ENCODE measurements around the gene PAM. TPM values are rescaled to one million over a fixed set of nuclear protein-coding genes. Genes with fewer than 3 reads are reported as not detected.

PAM gene
- total and polyA plus RNA-seq, 2 donors from 2014 or later = 158 to 293 TPM

DNA sequence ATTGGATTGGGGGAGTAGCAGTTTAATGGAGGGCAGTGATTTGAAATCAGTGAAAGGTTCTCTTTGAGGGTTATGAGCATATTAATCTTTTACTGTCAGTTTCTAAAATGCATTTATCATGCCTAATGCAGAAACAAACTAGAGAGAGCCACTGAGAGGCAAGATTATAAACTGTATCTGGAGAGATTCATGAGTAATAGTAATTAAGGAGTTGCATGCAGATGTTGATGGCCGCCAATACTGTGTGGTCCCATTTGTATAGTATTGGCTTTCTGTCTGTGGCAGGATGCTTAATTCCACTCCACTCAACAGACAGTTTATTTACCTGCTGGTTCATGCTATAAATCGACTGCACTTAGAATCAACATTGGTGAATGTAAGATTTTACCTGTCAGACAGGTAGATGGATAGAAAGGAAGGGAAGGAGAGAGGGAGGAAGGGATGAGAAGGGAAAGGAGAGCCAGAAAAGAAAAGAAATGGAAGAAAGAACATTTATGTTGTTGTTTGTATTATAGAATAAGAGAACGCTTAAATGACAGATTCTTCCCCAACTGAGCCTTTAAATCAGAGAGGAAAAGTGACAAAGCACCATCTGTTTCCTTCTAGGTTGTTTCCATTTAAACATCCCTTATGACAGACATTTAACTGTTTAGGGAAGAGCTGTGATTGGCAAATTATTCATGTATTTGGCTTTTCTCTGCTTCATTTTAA is 146.5 kb downstream of the PAM start:
- Histone ChIP-seq H3K27ac (ENCODE audit: low read depth in 2 of 2, low read length in 2 of 2) (no peak overlapping the region), H3K9ac (ENCODE audit: low read length in 3 of 3) (no peak overlapping the region), H3K9me3 (ENCODE audit: control insufficient read depth in 2 of 3, insufficient read depth in 1 of 3, low read length in 3 of 3) (peaks cover 0 to 1% (median 0%) of the 10 kb centered on the region in 3 donors), H3K36me3 (ENCODE audit: control insufficient read depth in 2 of 3, insufficient read depth in 3 of 3, low read length in 3 of 3) (no peaks in the 10 kb centered on the region), H3K27me3 (ENCODE audit: control insufficient read depth, insufficient read depth, low read length) (no peaks in the 10 kb centered on the region), H3K4me1 (ENCODE audit: control insufficient read depth in 2 of 3, insufficient read depth in 2 of 3, low read depth in 1 of 3, low read length in 3 of 3) (no peaks in the 10 kb centered on the region), H3K4me3 (ENCODE audit: low read length in 3 of 3) (no peak overlapping the region)
- TF ChIP-seq, protein P1, sequence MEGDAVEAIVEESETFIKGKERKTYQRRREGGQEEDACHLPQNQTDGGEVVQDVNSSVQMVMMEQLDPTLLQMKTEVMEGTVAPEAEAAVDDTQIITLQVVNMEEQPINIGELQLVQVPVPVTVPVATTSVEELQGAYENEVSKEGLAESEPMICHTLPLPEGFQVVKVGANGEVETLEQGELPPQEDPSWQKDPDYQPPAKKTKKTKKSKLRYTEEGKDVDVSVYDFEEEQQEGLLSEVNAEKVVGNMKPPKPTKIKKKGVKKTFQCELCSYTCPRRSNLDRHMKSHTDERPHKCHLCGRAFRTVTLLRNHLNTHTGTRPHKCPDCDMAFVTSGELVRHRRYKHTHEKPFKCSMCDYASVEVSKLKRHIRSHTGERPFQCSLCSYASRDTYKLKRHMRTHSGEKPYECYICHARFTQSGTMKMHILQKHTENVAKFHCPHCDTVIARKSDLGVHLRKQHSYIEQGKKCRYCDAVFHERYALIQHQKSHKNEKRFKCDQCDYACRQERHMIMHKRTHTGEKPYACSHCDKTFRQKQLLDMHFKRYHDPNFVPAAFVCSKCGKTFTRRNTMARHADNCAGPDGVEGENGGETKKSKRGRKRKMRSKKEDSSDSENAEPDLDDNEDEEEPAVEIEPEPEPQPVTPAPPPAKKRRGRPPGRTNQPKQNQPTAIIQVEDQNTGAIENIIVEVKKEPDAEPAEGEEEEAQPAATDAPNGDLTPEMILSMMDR (IDR thresholded peaks at IDR 0.05; ENCODE audit: borderline replicate concordance, extremely low read depth, insufficient read depth) = no peak
- no peak for FAIRE-seq
- DNase-seq = no peak
- intact Hi-C loops (cut with DNase I) = no loop called here

DNA sequence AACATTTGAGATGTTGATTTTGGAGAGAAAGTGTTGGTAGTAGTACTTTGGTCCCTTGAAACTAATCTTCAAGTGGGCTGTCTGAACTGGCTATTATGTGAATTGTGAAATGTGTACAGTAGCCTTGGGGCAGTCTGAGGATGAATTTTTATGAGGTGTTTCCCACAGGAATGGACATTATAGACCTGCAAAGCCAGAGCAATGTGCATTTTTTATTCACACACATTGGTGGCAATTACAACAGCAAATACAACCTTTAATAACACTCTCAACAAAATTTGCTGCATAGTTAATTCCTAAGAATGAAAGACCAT is 147.0 kb downstream of the PAM start:
- DNase-seq = no peak
- H3K9me3 ChIP-seq (ENCODE audit: control insufficient read depth in 2 of 3, insufficient read depth in 1 of 3, low read length in 3 of 3) = peaks cover 0 to 1% (median 0%) of the 10 kb centered on the region in 3 donors
- H3K4me3 ChIP-seq (ENCODE audit: low read length in 3 of 3) = no peak overlapping the region
- H3K27ac ChIP-seq (ENCODE audit: low read depth in 2 of 2, low read length in 2 of 2) = no peak overlapping the region
- intact Hi-C loops (cut with DNase I) = no loop called here
- no peaks in the 10 kb centered on the region for H3K36me3 ChIP-seq (ENCODE audit: control insufficient read depth in 2 of 3, insufficient read depth in 3 of 3, low read length in 3 of 3)
- TF ChIP-seq, protein P1 (IDR thresholded peaks at IDR 0.05; ENCODE audit: borderline replicate concordance, extremely low read depth, insufficient read depth) = no peak
- no peak overlapping the region for H3K9ac ChIP-seq (ENCODE audit: low read length in 3 of 3)
- FAIRE-seq = no peak
- H3K4me1 ChIP-seq (ENCODE audit: control insufficient read depth in 2 of 3, insufficient read depth in 2 of 3, low read depth in 1 of 3, low read length in 3 of 3) = no peaks in the 10 kb centered on the region
- H3K27me3 ChIP-seq (ENCODE audit: control insufficient read depth, insufficient read depth, low read length) = no peaks in the 10 kb centered on the region

DNA sequence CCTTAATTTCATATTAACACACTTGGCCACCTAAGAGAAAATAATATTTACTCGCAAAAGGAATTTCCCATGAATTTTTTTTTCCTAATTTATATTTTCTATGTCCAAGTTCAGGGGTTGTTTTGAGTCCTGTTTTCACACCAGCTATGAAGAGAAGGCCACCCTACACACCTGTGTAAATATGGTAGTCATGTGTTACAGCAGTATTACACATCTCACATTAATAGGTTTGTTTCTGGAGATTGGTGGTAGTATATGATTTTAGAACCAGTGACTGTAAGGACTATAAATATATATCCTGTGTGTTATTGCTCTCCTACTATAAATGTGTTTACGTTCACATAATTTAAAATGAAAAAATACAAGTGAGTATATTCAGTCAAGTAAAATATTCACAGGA is 147.5 kb downstream of the PAM start:
- DNase-seq = no peak
- H3K4me3 ChIP-seq (ENCODE audit: low read length in 3 of 3) = no peak overlapping the region
- peaks cover 0 to 1% (median 0%) of the 10 kb centered on the region in 3 donors for H3K9me3 ChIP-seq (ENCODE audit: control insufficient read depth in 2 of 3, insufficient read depth in 1 of 3, low read length in 3 of 3)
- no peak overlapping the region for H3K27ac ChIP-seq (ENCODE audit: low read depth in 2 of 2, low read length in 2 of 2)
- no peak for FAIRE-seq
- no peak overlapping the region for H3K9ac ChIP-seq (ENCODE audit: low read length in 3 of 3)
- no peaks in the 10 kb centered on the region for H3K36me3 ChIP-seq (ENCODE audit: control insufficient read depth in 2 of 3, insufficient read depth in 3 of 3, low read length in 3 of 3)
- TF ChIP-seq, protein P1 (IDR thresholded peaks at IDR 0.05; ENCODE audit: borderline replicate concordance, extremely low read depth, insufficient read depth) = no peak
- intact Hi-C loops (cut with DNase I) = no loop called here
- H3K4me1 ChIP-seq (ENCODE audit: control insufficient read depth in 2 of 3, insufficient read depth in 2 of 3, low read depth in 1 of 3, low read length in 3 of 3) = no peaks in the 10 kb centered on the region
- H3K27me3 ChIP-seq (ENCODE audit: control insufficient read depth, insufficient read depth, low read length) = no peaks in the 10 kb centered on the region

Data from kidney (tissue), 14 donors.